OCI-M1 (cell line): ENCODE data around the gene MS4A15.
"Not testable (repeated sequence)": the region's sequence is repeated elsewhere in the genome, so short reads cannot be mapped to it uniquely, and the experiment has no call there.

Source experiments
- DNase-seq: peaks from one replicate; lab custom pipeline; 2025; lab: John Stamatoyannopoulos, UW

Gene MS4A15

DNA sequence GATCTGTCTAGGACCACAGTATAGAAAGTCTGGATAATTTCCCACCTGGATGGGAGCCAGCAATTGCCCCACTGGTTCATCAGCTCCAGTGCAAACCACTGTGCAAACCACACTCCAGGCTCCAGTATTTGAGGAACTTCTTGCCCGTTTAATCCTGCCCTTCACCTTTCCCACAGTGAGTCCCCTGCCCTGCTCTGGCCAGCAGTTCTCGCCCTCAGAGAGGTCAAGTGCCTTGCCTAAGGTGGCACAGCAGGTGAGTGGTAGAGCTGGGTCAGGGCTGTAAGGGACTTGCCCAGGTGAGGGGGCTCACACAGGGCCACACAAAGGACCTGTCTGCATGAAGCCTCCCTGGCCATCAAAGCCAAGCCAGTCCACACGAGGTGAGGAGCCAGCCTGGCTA, 52.6 kb downstream of the MS4A15 start:
- peak; percentile 6 for DNase-seq

DNA sequence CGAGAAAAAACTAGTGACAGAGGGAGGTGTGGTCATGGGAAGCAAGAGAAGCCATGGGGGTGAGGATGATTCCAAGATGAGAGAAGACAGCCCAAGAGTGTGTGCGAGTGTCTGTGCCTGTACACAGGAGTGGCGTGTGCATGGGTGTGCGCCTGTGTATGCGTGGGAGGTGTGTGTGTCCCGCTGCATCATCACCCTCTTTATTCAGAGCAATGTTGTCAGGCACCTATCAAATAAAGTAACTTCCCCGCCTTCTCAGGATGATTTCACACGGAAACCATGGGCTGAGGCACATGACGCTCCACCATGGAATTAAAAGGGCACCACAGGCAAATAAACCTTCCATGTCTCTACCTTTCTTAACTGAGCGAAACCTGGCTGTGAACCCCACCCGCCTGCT, 53.0 kb downstream of the MS4A15 start:
- no peak for DNase-seq

DNA sequence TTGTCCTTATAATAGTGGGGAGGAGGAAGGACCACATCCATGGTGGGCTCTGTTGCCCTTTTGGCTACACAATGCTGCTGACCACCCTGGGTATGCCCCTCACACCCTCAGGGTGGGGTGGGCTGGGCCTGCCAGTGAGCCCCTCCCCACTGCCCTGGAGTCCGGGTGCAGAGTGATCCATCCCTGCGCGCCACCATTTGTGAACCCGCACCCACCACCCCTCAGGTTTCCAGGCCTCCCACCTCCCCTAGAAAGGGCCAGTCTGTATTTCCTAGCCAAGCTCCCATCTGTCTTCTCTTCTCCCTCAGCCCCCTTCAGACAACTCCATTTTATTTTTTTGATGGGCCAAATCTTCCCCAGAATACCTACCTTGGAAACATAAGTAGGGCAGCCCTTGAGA, 53.5 kb downstream of the MS4A15 start:
- DNase-seq, result no peak

DNA sequence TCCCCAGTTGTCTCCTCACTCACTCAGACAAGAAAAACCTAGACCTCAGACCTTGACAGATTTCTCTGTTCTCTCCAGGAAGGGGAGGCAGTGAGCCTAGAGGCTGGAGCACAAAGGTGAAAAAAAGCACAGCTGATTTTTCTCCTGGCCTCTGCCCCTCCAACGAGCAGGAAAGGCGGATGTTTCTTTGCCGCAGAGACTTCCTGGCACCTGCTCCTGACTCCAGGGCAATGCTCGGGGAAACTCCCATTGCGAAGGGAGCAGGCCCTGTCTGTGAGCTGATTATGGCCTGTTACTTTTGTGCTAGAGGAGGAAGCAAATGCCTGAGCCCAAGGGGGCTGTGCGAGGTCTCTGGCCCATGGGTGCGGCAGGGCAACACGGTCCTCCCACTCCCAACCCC, 53.9 kb downstream of the MS4A15 start:
- no peak for DNase-seq

DNA sequence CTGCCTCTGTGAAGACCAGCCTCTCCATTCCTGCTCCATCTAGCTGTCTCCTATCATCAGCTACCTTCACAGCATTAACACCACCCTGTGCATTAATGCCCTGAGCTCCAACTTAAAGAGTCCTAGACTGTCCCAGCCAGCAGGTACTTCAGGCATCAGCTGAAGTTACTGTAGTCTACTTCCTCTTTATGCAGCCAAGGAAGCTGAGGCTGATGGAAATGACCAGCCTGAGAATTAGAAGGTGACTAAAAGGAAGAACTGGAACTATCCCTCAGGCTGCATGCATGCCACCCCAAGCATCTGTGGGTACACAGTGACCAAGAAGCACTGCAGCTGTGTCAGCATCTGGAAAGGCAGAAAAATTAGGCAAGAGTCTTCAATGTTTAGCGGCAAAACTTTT, 56.7 kb downstream of the MS4A15 start:
- DNase-seq, result no peak

DNA sequence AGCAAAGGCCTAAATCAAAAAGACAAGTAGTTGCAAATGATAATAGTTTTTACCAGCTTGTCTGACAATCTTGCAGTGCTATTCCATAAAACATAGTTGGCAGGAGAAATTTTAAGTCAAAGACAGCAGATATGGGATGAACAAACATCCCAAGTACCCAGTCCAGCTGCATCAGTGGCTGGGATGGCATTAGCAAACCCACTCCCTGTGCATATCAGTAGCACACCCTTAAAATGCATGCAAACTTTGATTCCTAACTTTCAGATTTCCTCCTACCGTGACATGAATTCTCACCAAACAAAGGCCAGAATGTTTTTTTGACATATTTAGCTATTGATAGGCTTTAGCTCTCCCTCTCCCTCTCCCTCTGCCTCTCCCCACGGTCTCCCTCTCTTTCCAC, 57.4 kb downstream of the MS4A15 start:
- no peak for DNase-seq

DNA sequence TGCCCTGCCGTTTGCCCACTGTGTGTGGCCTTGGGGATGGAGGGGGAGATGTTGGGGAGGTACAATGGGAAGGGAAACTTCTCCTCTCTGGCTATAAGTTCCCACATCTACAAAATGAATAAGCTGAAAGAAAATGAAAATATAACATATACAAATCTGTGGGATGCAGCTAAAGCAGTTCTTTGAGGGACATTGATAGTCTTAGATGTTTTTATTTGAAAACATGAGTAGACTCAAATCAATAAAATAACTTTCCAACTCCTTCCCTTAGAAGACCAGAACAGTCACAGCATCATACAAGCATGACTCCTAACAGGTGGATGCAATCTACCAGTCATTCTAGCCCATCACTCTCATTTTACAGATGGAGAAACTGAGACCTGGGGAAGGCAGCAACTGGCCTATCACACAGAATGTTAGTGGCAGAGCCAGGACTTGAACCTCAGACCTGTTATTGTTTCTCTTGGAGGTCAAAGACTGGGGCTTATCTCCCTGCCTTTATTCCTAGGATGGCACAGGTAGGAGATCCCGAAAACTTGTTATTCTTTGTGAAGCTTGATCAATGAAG, 60.0 kb downstream of the MS4A15 start:
- DNase-seq, result no peak

DNA sequence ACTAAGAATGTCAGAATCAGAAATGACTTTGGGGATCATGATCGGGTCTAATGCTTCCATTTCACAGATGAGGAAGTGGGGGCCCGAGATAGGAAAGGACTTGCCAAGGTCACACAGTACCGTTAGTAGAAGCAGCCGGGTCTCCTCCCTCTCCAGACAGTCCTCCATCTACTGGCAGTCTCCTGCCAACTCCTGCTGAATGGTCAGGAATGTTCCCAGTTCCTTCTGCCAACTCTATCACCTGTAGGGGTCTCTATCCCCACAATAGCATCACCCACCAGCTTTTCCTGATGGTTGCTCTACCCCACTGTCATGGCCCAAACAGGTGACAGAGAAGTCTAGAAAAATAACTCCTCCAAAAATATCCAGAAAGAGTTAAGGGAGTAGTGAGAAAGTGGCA, 61.4 kb downstream of the MS4A15 start:
- DNase-seq, result no peak

DNA sequence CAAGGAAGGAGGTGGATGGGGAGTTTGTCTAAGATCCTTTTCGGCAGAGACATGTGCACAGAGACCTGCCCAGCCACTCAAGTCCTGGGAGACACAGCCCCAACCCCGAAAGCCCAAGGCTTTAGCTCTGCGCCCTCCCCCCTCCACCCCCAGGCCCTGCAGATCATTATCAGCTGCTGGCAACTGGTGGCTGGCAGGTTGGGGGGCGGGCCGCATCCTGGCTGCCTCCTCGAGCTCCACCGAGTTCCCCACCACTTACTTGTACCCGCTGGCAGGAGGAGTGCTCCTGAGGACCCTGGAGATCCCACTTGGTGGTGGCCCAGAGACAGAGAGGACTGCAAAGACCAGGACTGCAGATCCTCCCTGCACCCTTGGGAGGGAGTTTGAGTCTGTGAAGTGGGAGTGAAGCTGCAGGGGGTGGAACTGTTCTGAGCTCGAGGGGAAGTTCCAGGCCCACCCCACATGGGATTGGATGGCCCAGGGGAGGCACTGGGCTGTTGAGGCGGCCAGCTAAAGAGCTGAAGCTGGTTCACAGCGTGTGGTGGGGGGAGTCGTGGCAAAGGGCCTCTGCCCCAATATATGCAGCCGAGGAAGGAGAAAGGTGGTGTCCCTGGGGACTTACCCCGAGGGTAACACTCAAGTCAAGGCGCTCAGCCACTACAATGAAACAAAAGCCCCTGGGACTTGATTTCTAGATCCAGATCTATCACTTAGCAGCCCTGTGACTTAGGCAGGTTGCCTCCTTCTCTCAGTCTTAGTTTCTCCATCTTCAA, 65.3 kb downstream of the MS4A15 start:
- no peak for DNase-seq

DNA sequence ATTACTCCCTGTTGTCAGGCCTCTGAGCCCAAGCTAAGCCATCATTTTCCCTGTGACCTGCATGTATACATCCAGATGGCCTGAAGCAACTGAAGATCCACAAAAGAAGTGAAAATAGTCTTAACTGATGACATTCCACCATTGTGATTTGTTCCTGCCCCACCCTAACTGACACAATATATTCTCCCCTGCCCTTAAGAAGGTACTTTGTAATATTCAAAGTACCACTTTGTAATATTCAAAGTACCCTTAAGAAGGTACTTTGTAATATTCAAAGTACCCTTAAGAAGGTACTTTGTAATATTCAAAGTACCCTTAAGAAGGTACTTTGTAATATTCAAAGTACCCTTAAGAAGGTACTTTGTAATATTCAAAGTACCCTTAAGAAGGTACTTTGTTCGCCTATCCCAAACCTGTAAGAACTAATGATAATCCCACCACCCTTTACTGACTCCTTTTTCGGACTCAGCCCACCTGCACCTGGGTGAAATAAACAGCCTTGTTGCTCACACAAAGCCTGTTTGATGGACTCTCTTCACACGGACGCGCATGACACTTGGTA, 67.2 kb downstream of the MS4A15 start:
- not testable (repeated sequence) for DNase-seq

DNA sequence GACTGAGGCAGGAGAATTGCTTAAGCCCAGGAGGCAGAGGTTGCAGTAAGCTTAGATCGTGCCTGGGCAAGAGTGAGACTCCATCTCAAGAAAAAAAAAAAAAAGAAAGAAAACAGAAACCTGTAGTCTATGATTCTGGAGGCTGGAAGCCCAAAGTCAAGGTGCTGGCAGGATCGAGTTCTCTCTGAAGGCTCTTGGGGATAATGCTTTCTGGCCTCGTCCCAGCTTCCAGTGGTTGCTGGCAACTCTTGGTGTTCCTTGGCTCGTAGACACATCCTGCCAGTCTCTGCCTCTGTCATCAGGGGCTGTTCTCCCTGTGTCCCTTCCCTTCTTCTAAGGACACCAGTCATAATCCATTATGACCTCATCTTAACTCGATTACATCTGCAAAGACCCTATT, 68.5 kb downstream of the MS4A15 start:
- no peak for DNase-seq

DNA sequence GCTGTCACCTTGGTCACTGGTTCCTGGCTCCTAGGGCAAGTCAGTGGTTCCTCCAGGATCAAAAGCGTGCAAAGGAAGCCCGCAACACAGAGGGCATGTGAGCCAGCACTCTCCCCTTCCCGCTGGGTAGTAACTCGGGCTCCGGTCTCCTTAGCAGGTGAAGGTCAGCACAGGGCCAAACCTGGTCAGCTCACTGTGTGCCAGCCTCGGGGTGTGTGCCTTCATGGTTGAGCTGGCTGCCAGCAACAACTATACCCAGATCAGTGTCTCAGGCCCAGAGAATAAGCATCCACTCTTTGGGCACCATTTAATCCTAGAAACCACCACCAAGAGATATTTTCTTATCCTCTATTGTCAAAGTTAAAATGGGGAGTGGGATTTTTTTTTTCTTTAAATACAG, 69.1 kb downstream of the MS4A15 start:
- no peak for DNase-seq
